ENCODE results near the gene EEF2KMT. TPM values are rescaled to one million over a fixed set of nuclear protein-coding genes. Genes with fewer than 3 reads are reported as not detected.

Gene EEF2KMT
- total RNA-seq, 4 donors from 2014 or later, result 4.5 to 7.2 (median 6.5) TPM

- intact Hi-C loops (cut with DNase I; ENCODE audit: low total_unique reads), result no loop called here
- no peak for DNase-seq
- Histone ChIP-seq H3K36me3 (peaks cover 0 to 4% (median 0%) of the 10 kb centered on the region in 4 donors), H3K4me3 (no peak overlapping the region), H3K27ac (peak overlapping the region in 3 of 4 donors; percentile 87 to 91 (median 88)), H3K27me3 (no peaks in the 10 kb centered on the region), H3K9me3 (no peaks in the 10 kb centered on the region), H3K4me1 (peaks cover 4 to 22% (median 12%) of the 10 kb centered on the region in 4 donors)
- WGBS, 2 donors (ENCODE audit: low coverage in 1 of 2), result 60 to 92% methylated on average over 3 to 15 of the region's 15 CpGs
- in situ Hi-C loops (cut with MboI; ENCODE audit: low pct_ligation_motif_present in 1 of 4, low pct_unique_long_range_greater_than_20kb in 1 of 4, low sequenced_read_pairs in 3 of 4), result no loop called here
- TF ChIP-seq POLR2AphosphoS5 (IDR thresholded peaks at IDR 0.05), result no peak
- TF ChIP-seq CTCF (IDR thresholded peaks at IDR 0.05), result no peak
- no peak for TF ChIP-seq POLR2A (IDR thresholded peaks at IDR 0.05)
- TF ChIP-seq EP300 (IDR thresholded peaks at IDR 0.05; ENCODE audit: low read depth), result no peak
Observed at GRCh38 chr16:5070431-5071186, 27.0 kb downstream of the EEF2KMT start.

- in situ Hi-C loops (cut with MboI; ENCODE audit: low pct_ligation_motif_present in 1 of 4, low pct_unique_long_range_greater_than_20kb in 1 of 4, low sequenced_read_pairs in 3 of 4) (no loop called here), intact Hi-C loops (cut with DNase I; ENCODE audit: low total_unique reads) (no loop called here)
- DNase-seq, result no peak
- 95 to 100% methylated on average over 3 to 9 of the region's 9 CpGs for WGBS, 2 donors (ENCODE audit: low coverage in 1 of 2)
- Histone ChIP-seq H3K4me1 (peaks cover 11 to 29% (median 16%) of the 10 kb centered on the region in 4 donors), H3K9me3 (no peaks in the 10 kb centered on the region), H3K27me3 (no peaks in the 10 kb centered on the region), H3K4me3 (no peak overlapping the region), H3K27ac (no peak overlapping the region), H3K36me3 (no peaks in the 10 kb centered on the region)
- TF ChIP-seq POLR2A (IDR thresholded peaks at IDR 0.05) (no peak), POLR2AphosphoS5 (IDR thresholded peaks at IDR 0.05) (no peak), EP300 (IDR thresholded peaks at IDR 0.05; ENCODE audit: low read depth) (no peak), CTCF (IDR thresholded peaks at IDR 0.05) (no peak)
Observed at GRCh38 chr16:5069854-5070253, 27.7 kb downstream of the EEF2KMT start.

GRCh38 chr16:5069048-5069447, 28.5 kb downstream of the EEF2KMT start:
- DNase-seq, result no peak
- in situ Hi-C loops (cut with MboI; ENCODE audit: low pct_ligation_motif_present in 1 of 4, low pct_unique_long_range_greater_than_20kb in 1 of 4, low sequenced_read_pairs in 3 of 4), result no loop called here
- H3K36me3 ChIP-seq, result no peaks in the 10 kb centered on the region
- H3K27ac ChIP-seq, result no peak overlapping the region
- intact Hi-C loops (cut with DNase I; ENCODE audit: low total_unique reads), result no loop called here
- TF ChIP-seq CTCF (IDR thresholded peaks at IDR 0.05), result no peak
- TF ChIP-seq EP300 (IDR thresholded peaks at IDR 0.05; ENCODE audit: low read depth), result no peak
- TF ChIP-seq POLR2AphosphoS5 (IDR thresholded peaks at IDR 0.05), result no peak
- no peak for TF ChIP-seq POLR2A (IDR thresholded peaks at IDR 0.05)
- peaks cover 13 to 35% (median 18%) of the 10 kb centered on the region in 4 donors for H3K4me1 ChIP-seq
- H3K9me3 ChIP-seq, result no peaks in the 10 kb centered on the region
- H3K4me3 ChIP-seq, result no peak overlapping the region
- no peaks in the 10 kb centered on the region for H3K27me3 ChIP-seq
- WGBS, 2 donors (ENCODE audit: low coverage in 1 of 2), result 86 to 100% methylated on average over 1 to 9 of the region's 9 CpGs

- WGBS, 2 donors (ENCODE audit: low coverage in 1 of 2), result 44 to 61% methylated on average over 4 to 6 of the region's 6 CpGs
- in situ Hi-C loops (cut with MboI; ENCODE audit: low pct_ligation_motif_present in 1 of 4, low pct_unique_long_range_greater_than_20kb in 1 of 4, low sequenced_read_pairs in 3 of 4) (no loop called here), intact Hi-C loops (cut with DNase I; ENCODE audit: low total_unique reads) (no loop called here)
- Histone ChIP-seq H3K4me3 (no peak overlapping the region), H3K9me3 (no peaks in the 10 kb centered on the region), H3K27ac (no peak overlapping the region), H3K27me3 (no peaks in the 10 kb centered on the region), H3K36me3 (no peaks in the 10 kb centered on the region), H3K4me1 (peaks cover 7 to 28% (median 11%) of the 10 kb centered on the region in 4 donors)
- no peak for TF ChIP-seq POLR2A (IDR thresholded peaks at IDR 0.05)
- no peak for TF ChIP-seq POLR2AphosphoS5 (IDR thresholded peaks at IDR 0.05)
- TF ChIP-seq EP300 (IDR thresholded peaks at IDR 0.05; ENCODE audit: low read depth), result no peak
- no peak for TF ChIP-seq CTCF (IDR thresholded peaks at IDR 0.05)
- DNase-seq, result no peak
Observed at GRCh38 chr16:5066511-5066910, 31.1 kb downstream of the EEF2KMT start.

Data from transverse colon (tissue), 4 donors.